ENCODE results near the gene CCDC154. TPM values are rescaled to one million over a fixed set of nuclear protein-coding genes. Genes with fewer than 3 reads are reported as not detected.

The CCDC154 gene
- total RNA-seq, 1 experiment from 2014 or later, result 3.2 TPM

DNA sequence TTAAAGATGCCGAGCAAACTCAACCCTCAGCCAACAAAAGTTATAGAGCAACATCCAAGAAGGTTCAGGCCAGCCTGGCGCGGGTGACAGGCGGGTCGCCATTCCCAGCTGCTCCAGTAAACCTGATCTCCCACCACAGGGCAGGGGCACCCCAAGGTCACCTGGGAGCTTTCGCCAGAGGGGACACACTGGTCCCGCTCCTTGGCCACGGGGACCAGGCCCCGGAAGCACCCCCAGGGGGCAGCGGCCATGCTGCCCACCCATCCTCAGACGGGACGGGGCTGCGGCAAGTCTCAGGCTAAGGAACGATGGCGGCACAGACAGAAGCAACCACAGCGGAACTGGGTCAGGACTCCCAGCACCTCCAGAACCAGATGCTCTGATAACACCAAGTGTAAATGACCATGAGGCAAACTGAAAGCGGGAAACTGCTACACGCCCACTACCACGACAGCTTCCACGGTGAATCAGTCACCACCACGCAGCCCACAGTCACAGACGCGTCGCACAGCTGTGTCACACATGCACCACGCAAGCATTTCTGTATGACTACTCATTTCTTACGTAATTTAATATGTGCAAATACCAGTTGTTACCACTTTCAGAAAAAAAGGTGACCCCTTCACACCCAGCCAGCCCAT is 14.1 kb upstream of the CCDC154 start:
- H3K4me3 Mint-ChIP-seq (ENCODE audit: low read depth, unreplicated experiment), result no peak overlapping the region
- no peak for TF ChIP-seq CTCF (IDR thresholded peaks at IDR 0.05; ENCODE audit: unreplicated experiment)
- DNase-seq, result no peak
- H3K27me3 Mint-ChIP-seq (ENCODE audit: unreplicated experiment), result no peaks in the 10 kb centered on the region
- CTCF ChIA-PET, result no interaction called here
- H3K4me1 Mint-ChIP-seq (ENCODE audit: low read depth, unreplicated experiment), result no peaks in the 10 kb centered on the region
- no peaks in the 10 kb centered on the region for H3K9me3 Mint-ChIP-seq (ENCODE audit: low read depth, unreplicated experiment)
- H3K27ac Mint-ChIP-seq (ENCODE audit: unreplicated experiment), result no peak overlapping the region
- intact Hi-C loops (cut with micrococcal nuclease; ENCODE audit: unreplicated experiment), result no loop called here
- H3K36me3 Mint-ChIP-seq (ENCODE audit: insufficient read depth, unreplicated experiment), result peaks cover 11% of the 10 kb centered on the region
- no TSS peak for BruUV-seq (replicated peaks)

DNA sequence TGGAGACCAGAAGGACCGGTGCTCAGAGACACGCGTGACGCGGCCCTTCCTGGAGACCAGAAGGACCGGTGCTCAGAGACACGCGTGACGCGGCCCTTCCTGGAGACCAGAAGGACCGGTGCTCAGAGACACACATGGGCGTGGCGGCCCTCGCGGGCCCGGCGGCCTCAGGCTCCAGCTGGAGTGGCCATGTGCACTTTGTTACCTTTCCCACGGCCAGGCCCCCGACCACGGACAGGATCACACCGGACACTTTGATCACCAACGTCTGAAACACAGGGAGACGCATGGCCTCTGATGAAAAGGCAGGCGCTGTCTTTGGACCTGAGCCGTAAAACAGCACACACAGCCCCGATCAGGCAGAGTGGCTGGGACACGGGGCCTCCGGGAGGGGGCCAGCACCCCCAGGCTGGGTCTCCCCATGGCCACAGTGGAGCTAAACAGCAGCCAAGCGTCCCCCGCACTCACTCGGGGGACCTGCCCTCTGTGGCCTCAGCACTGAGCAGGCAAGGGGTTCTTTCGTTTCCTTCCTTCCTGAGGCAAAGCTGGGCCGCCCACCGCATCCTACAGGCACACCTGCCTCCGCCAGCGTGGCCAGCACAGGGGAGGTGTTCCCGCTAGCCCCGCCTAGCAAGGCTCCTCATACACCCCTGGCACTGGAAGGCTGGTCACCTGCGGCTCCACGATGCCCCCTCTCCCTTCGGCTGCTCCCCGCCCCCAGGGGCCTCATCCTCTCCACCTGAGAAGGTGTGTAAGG is 13.3 kb upstream of the CCDC154 start:
- H3K36me3 Mint-ChIP-seq (ENCODE audit: insufficient read depth, unreplicated experiment), result peaks cover 16% of the 10 kb centered on the region
- no peaks in the 10 kb centered on the region for H3K27me3 Mint-ChIP-seq (ENCODE audit: unreplicated experiment)
- DNase-seq, result no peak
- CTCF ChIA-PET, result no interaction called here
- no peak overlapping the region for H3K4me3 Mint-ChIP-seq (ENCODE audit: low read depth, unreplicated experiment)
- no peak overlapping the region for H3K27ac Mint-ChIP-seq (ENCODE audit: unreplicated experiment)
- no peaks in the 10 kb centered on the region for H3K9me3 Mint-ChIP-seq (ENCODE audit: low read depth, unreplicated experiment)
- no TSS peak for BruUV-seq (replicated peaks)
- no peak for TF ChIP-seq CTCF (IDR thresholded peaks at IDR 0.05; ENCODE audit: unreplicated experiment)
- intact Hi-C loops (cut with micrococcal nuclease; ENCODE audit: unreplicated experiment), result no loop called here
- H3K4me1 Mint-ChIP-seq (ENCODE audit: low read depth, unreplicated experiment), result no peaks in the 10 kb centered on the region

GRCh38 chr16:1456951-1457350 is 12.6 kb upstream of the CCDC154 start:
- intact Hi-C loops (cut with micrococcal nuclease; ENCODE audit: unreplicated experiment), result no loop called here
- CTCF ChIA-PET, result no interaction called here
- no peaks in the 10 kb centered on the region for H3K9me3 Mint-ChIP-seq (ENCODE audit: low read depth, unreplicated experiment)
- TF ChIP-seq CTCF (IDR thresholded peaks at IDR 0.05; ENCODE audit: unreplicated experiment), result no peak
- DNase-seq, result no peak
- H3K36me3 Mint-ChIP-seq (ENCODE audit: insufficient read depth, unreplicated experiment), result peaks cover 24% of the 10 kb centered on the region
- no peak overlapping the region for H3K27ac Mint-ChIP-seq (ENCODE audit: unreplicated experiment)
- no peaks in the 10 kb centered on the region for H3K27me3 Mint-ChIP-seq (ENCODE audit: unreplicated experiment)
- H3K4me1 Mint-ChIP-seq (ENCODE audit: low read depth, unreplicated experiment), result no peaks in the 10 kb centered on the region
- H3K4me3 Mint-ChIP-seq (ENCODE audit: low read depth, unreplicated experiment), result no peak overlapping the region
- BruUV-seq (replicated peaks), result no TSS peak

GRCh38 chr16:1455190-1456171 is 11.1 kb upstream of the CCDC154 start:
- H3K36me3 Mint-ChIP-seq (ENCODE audit: insufficient read depth, unreplicated experiment), result peaks cover 35% of the 10 kb centered on the region
- no peak overlapping the region for H3K27ac Mint-ChIP-seq (ENCODE audit: unreplicated experiment)
- intact Hi-C loops (cut with micrococcal nuclease; ENCODE audit: unreplicated experiment), result no loop called here
- CTCF ChIA-PET, result no interaction called here
- no peaks in the 10 kb centered on the region for H3K27me3 Mint-ChIP-seq (ENCODE audit: unreplicated experiment)
- no peaks in the 10 kb centered on the region for H3K4me1 Mint-ChIP-seq (ENCODE audit: low read depth, unreplicated experiment)
- no peaks in the 10 kb centered on the region for H3K9me3 Mint-ChIP-seq (ENCODE audit: low read depth, unreplicated experiment)
- no peak for TF ChIP-seq CTCF (IDR thresholded peaks at IDR 0.05; ENCODE audit: unreplicated experiment)
- H3K4me3 Mint-ChIP-seq (ENCODE audit: low read depth, unreplicated experiment), result no peak overlapping the region
- DNase-seq, result no peak
- BruUV-seq (replicated peaks), result no TSS peak

Data from Calu3 (cell line).